Testis (tissue), 2 donors: Measurements from ENCODE around the gene SLC12A3.

ENCODE experiments used
- CTCF ChIP-seq, 3 experiments: fragments of 450-650 bp in 2 of 3; fragments of 200-600 bp in 1 of 3; sonication (generic) in 1 of 3; IDR thresholded peaks; one replicate each; pipeline ENCODE4 v1.5.1; 2016 to 2019; ENCODE audit warnings: antibody characterized with exemption in 3 of 3, mild to moderate bottlenecking in 2 of 3, moderate library complexity in 1 of 3
- POLR2A ChIP-seq: fragments of 450-650 bp; IDR thresholded peaks from one replicate; pipeline ENCODE4 v1.6.1; 2017; ENCODE audit warnings: antibody characterized with exemption, mild to moderate bottlenecking, moderate library complexity

- TF ChIP-seq POLR2A: no peak
- no peak for TF ChIP-seq CTCF (IDR thresholded peaks at IDR 0.05)
Observed at GRCh38 chr16:56874800-56875199, 9.8 kb downstream of the SLC12A3 start.
